ENCODE data around the gene SHISA5.

- no peak for TF ChIP-seq GATA3 (IDR thresholded peaks at IDR 0.05; ENCODE audit: low read depth, low read length)
- TF ChIP-seq GATA2 (IDR thresholded peaks at IDR 0.05; ENCODE audit: low read depth, low read length): no peak
Measured at GRCh38 chr3:48476426-48477053, 27.4 kb downstream of the SHISA5 start.
